H1 (cell line): ENCODE results near the gene RTP2.

Experiments used
- CEBPB ChIP-seq: IDR thresholded peaks from 2 replicates; pipeline ENCODE4 v1.6.1; 2012; ENCODE audit warnings: low read depth, low read length
- CTCF ChIP-seq, 3 experiments: IDR thresholded peaks; 1 replicate in 2 of 3; 2 replicates in 1 of 3; pipeline versions ENCODE4 v1.5.1 to v1.6.1; 2011; ENCODE audit warnings: low read length in 3 of 3, mild to moderate bottlenecking in 3 of 3, inconsistent platforms in 2 of 3, low read depth in 1 of 3, moderate library complexity in 1 of 3; ENCODE audit not compliant: insufficient read depth in 1 of 3; ENCODE audit errors: control extremely low read depth in 1 of 3
- HDAC2 ChIP-seq, 2 experiments: fragments of 300-600 bp in 1 of 2; sonication (generic) in 1 of 2; IDR thresholded peaks; 2 replicates each; pipeline ENCODE4 v1.6.1; 2011 to 2012; ENCODE audit warnings: low read depth in 2 of 2, low read length in 2 of 2, mild to moderate bottlenecking in 2 of 2, moderate library complexity in 2 of 2, borderline replicate concordance in 1 of 2, inconsistent platforms in 1 of 2
- JUND ChIP-seq: IDR thresholded peaks from 2 replicates; pipeline ENCODE4 v1.6.1; 2011; ENCODE audit warnings: mild to moderate bottlenecking, improper control_type of control experiment, low read length
- MAFK ChIP-seq: IDR thresholded peaks from 2 replicates; pipeline ENCODE4 v1.6.1; 2012; ENCODE audit warnings: low read depth, mild to moderate bottlenecking, improper control_type of control experiment, low read length
- USF2 ChIP-seq: IDR thresholded peaks from 2 replicates; pipeline ENCODE4 v1.6.1; 2011; ENCODE audit warnings: low read length, improper control_type of control experiment

- TF ChIP-seq HDAC2 (IDR thresholded peaks at IDR 0.05; ENCODE audit: borderline replicate concordance in 1 of 2, low read depth in 2 of 2, low read length in 2 of 2) (no peak), JUND (no peak), MAFK (no peak), CTCF (IDR thresholded peaks at IDR 0.05; ENCODE audit: control extremely low read depth in 1 of 3, insufficient read depth in 1 of 3, low read depth in 1 of 3, low read length in 3 of 3) (no peak), USF2 (no peak), CEBPB (no peak)
Observed at GRCh38 chr3:187677604-187678003, 24.8 kb downstream of the RTP2 start.
